GM23338 (cell line): ENCODE results near the gene ITGAV. TPM values are rescaled to one million over a fixed set of nuclear protein-coding genes. Genes with fewer than 3 reads are reported as not detected.

Experiments used
- ATAC-seq: fragments of 200-7000 bp; cut with Tn5 transposase; 3 replicates; pipeline ENCODE4 v1.9.1; 2020
- DNase-seq: peaks from one replicate; pipeline ENCODE4 v3.0.0-alpha.2; 2015; ENCODE audit warnings: low spot score
- H2AFZ ChIP-seq: fragments of 200-600 bp; sonication (generic); 2 replicates; pipeline ENCODE4 v1.8.0; 2016; ENCODE audit warnings: antibody characterized with exemption, mild to moderate bottlenecking, moderate library complexity
- H3F3A ChIP-seq: fragments of 200-600 bp; sonication (generic); replicated peaks from 2 replicates; pipeline ENCODE4 v1.8.0; 2017; ENCODE audit warnings: antibody characterized with exemption, mixed run types, low read depth
- H3K27ac ChIP-seq: fragments of 200-600 bp; sonication (generic); 2 replicates; pipeline ENCODE4 v1.6.1; 2016; ENCODE audit warnings: low read depth
- H3K27me3 ChIP-seq: fragments of 200-600 bp; sonication (generic); 2 replicates; pipeline ENCODE4 v1.8.0; 2016; ENCODE audit warnings: mild to moderate bottlenecking, mixed run types, moderate library complexity; ENCODE audit not compliant: insufficient read depth
- H3K36me3 ChIP-seq: fragments of 200-600 bp; sonication (generic); 2 replicates; pipeline ENCODE4 v1.8.0; 2016; ENCODE audit warnings: mild to moderate bottlenecking; ENCODE audit not compliant: insufficient read depth
- H3K4me1 ChIP-seq: fragments of 200-600 bp; sonication (generic); 2 replicates; pipeline ENCODE4 v1.8.0; 2016; ENCODE audit warnings: mild to moderate bottlenecking, moderate library complexity; ENCODE audit not compliant: insufficient read depth
- H3K4me2 ChIP-seq: fragments of 200-600 bp; sonication (generic); 2 replicates; pipeline ENCODE4 v1.7.1; 2017; ENCODE audit warnings: mixed run types
- H3K4me3 ChIP-seq: fragments of 200-600 bp; sonication (generic); 2 replicates; pipeline ENCODE4 v1.6.1; 2016; ENCODE audit warnings: mixed run types
- H3K79me2 ChIP-seq: fragments of 200-600 bp; sonication (generic); replicated peaks from 2 replicates; pipeline ENCODE4 v1.8.0; 2017; ENCODE audit warnings: mild to moderate bottlenecking; ENCODE audit not compliant: insufficient read depth
- H3K9me2 ChIP-seq: fragments of 200-600 bp; sonication (generic); 2 replicates; pipeline ENCODE4 v1.8.0; 2017; ENCODE audit not compliant: insufficient read depth
- H4K20me1 ChIP-seq: fragments of 200-600 bp; sonication (generic); replicated peaks from 2 replicates; pipeline ENCODE4 v1.8.0; 2017; ENCODE audit warnings: mild to moderate bottlenecking; ENCODE audit not compliant: insufficient read depth
- H3K27ac Mint-ChIP-seq: 2 replicates; pipeline ENCODE4 v1.8.0; 2020; ENCODE audit warnings: inconsistent platforms, mild to moderate bottlenecking, moderate library complexity, mixed read lengths
- H3K27me3 Mint-ChIP-seq: 3 replicates; pipeline ENCODE4 v1.8.0; 2022; ENCODE audit warnings: low read depth, mild to moderate bottlenecking, moderate library complexity, mixed read lengths, inconsistent platforms; ENCODE audit not compliant: insufficient read depth, poor library complexity
- H3K36me3 Mint-ChIP-seq: 3 replicates; pipeline ENCODE4 v1.8.0; 2021; ENCODE audit warnings: low read depth, mild to moderate bottlenecking, inconsistent platforms, moderate library complexity, mixed read lengths
- H3K4me1 Mint-ChIP-seq: 3 replicates; pipeline ENCODE4 v1.8.0; 2020; ENCODE audit warnings: mild to moderate bottlenecking, inconsistent platforms, mixed read lengths
- H3K4me3 Mint-ChIP-seq: 3 replicates; pipeline ENCODE4 v1.8.0; 2021; ENCODE audit warnings: moderate library complexity, mild to moderate bottlenecking, inconsistent platforms, mixed read lengths
- H3K9me3 Mint-ChIP-seq: 3 replicates; pipeline ENCODE4 v1.8.0; 2020; ENCODE audit warnings: moderate library complexity, mild to moderate bottlenecking, inconsistent platforms, mixed read lengths
- CREB1 ChIP-seq: fragments of 250-450 bp; sonication (Bioruptor Pico); IDR thresholded peaks from 2 replicates; pipeline ENCODE4 v1.5.0; 2020; ENCODE audit warnings: low read depth, mild to moderate bottlenecking, moderate library complexity
- EZH2 ChIP-seq: fragments of 200-600 bp; sonication (generic); IDR thresholded peaks from one replicate; pipeline ENCODE4 v1.8.0; 2017; ENCODE audit warnings: antibody characterized with exemption, mild to moderate bottlenecking, low read depth; ENCODE audit not compliant: unreplicated experiment
- EZH2phosphoT487 ChIP-seq: fragments of 200-600 bp; sonication (generic); IDR thresholded peaks from one replicate; pipeline ENCODE4 v1.8.1; 2018; ENCODE audit warnings: antibody characterized with exemption; ENCODE audit not compliant: unreplicated experiment
- JUNB ChIP-seq: IDR thresholded peaks from one replicate; pipeline ENCODE4 v1.6.1; 2016; ENCODE audit warnings: antibody characterized with exemption; ENCODE audit not compliant: unreplicated experiment
- NANOG ChIP-seq: IDR thresholded peaks from 2 replicates; pipeline ENCODE4 v1.6.1; 2016; ENCODE audit warnings: antibody characterized with exemption, borderline replicate concordance
- POLR2AphosphoS5 ChIP-seq: IDR thresholded peaks from 2 replicates; pipeline ENCODE4 v1.6.1; 2016; ENCODE audit warnings: antibody characterized with exemption, low read depth
- STAT1 ChIP-seq: IDR thresholded peaks from one replicate; pipeline ENCODE4 v1.6.1; 2016; ENCODE audit warnings: antibody characterized with exemption; ENCODE audit not compliant: unreplicated experiment
- ZNF114 ChIP-seq: fragments of 250-450 bp; sonication (Bioruptor Pico); IDR thresholded peaks from 2 replicates; pipeline ENCODE4 v1.5.0; 2020; ENCODE audit warnings: mild to moderate bottlenecking, moderate library complexity
- ZNF331 ChIP-seq: fragments of 250-450 bp; sonication (Bioruptor Pico); IDR thresholded peaks from 2 replicates; pipeline ENCODE4 v1.5.0; 2020; ENCODE audit warnings: low read depth, mild to moderate bottlenecking, moderate library complexity
- polyA plus RNA-seq: library from polyadenylated mRNA; unstranded; fragments of >200 nt; fragmentation: Nextera tagmentation; extraction: Ambion mirVana; gene quantifications from 2 replicates; pipeline ENCODE4 v1.2.1, GENCODE V29; 2016
- total RNA-seq: library from RNA; depleted of rRNA; stranded (reverse); fragments of >200 nt; shearing (Covaris generic); gene quantifications from 2 replicates; pipeline ENCODE4 v1.2.3, GENCODE V29; 2014
- TF ChIP-seq, protein P1 (sequence below), 2 experiments: fragments of 200-600 bp in 1 of 2; sonication (generic) in 1 of 2; conservative IDR thresholded peaks; 2 replicates each; pipeline versions ENCODE4 v1.5.1 to v1.6.1; 2016 to 2017; ENCODE audit warnings: antibody characterized with exemption in 2 of 2, low read depth in 2 of 2, mild to moderate bottlenecking in 2 of 2, moderate library complexity in 1 of 2
- TF ChIP-seq, protein P2 (sequence below): fragments of 250-450 bp; sonication (Bioruptor Pico); IDR thresholded peaks from 2 replicates; pipeline ENCODE4 v1.5.0; 2020; ENCODE audit warnings: mild to moderate bottlenecking, moderate library complexity
- TF ChIP-seq, protein P3 (sequence below): IDR thresholded peaks from 2 replicates; pipeline ENCODE4 v1.6.1; 2016; ENCODE audit warnings: antibody characterized with exemption
- TF ChIP-seq, protein P4 (sequence below): IDR thresholded peaks from one replicate; pipeline ENCODE4 v1.6.1; 2018; ENCODE audit warnings: antibody characterized with exemption; ENCODE audit not compliant: unreplicated experiment

ITGAV gene
- total and polyA plus RNA-seq, 2 experiments from 2014 or later = 9.1 to 56.5 TPM

DNA sequence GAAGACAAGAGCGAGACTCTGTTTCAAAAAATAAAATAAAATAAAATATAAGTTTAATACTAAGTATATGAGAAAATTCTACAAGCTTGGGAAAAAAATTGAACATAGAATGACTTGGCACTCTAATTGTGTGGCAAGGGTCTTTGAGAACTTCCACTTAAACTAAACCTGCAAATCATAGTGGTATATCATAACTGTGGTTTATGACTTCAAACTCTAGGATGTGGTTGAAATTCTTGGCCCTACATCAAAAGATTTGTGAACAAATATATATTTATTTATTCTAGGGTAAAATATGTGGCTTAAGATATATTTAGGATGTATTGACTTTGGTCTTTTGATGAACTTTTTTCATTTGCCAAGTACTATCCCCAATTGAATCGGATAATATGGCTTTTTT lies 100.9 kb downstream of the ITGAV start:
- peaks cover 18% of the 10 kb centered on the region for H3K4me1 ChIP-seq

More for the DNA sequence above, 100.9 kb downstream of the ITGAV start:
- DNase-seq (no peak), ATAC-seq (no peak)
- no peak overlapping the region for H3K27ac Mint-ChIP-seq
- peaks cover 9% of the 10 kb centered on the region; the same call in 2 of the 3 replicates for H3K36me3 Mint-ChIP-seq
- H3K9me3 Mint-ChIP-seq = peaks cover 15% of the 10 kb centered on the region; the same call in 2 of the 3 replicates
- TF ChIP-seq, protein P1, sequence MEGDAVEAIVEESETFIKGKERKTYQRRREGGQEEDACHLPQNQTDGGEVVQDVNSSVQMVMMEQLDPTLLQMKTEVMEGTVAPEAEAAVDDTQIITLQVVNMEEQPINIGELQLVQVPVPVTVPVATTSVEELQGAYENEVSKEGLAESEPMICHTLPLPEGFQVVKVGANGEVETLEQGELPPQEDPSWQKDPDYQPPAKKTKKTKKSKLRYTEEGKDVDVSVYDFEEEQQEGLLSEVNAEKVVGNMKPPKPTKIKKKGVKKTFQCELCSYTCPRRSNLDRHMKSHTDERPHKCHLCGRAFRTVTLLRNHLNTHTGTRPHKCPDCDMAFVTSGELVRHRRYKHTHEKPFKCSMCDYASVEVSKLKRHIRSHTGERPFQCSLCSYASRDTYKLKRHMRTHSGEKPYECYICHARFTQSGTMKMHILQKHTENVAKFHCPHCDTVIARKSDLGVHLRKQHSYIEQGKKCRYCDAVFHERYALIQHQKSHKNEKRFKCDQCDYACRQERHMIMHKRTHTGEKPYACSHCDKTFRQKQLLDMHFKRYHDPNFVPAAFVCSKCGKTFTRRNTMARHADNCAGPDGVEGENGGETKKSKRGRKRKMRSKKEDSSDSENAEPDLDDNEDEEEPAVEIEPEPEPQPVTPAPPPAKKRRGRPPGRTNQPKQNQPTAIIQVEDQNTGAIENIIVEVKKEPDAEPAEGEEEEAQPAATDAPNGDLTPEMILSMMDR (conservative IDR thresholded peaks at IDR 0.05; ENCODE audit: low read depth in 2 of 2) = no peak
- TF ChIP-seq, protein P2, sequence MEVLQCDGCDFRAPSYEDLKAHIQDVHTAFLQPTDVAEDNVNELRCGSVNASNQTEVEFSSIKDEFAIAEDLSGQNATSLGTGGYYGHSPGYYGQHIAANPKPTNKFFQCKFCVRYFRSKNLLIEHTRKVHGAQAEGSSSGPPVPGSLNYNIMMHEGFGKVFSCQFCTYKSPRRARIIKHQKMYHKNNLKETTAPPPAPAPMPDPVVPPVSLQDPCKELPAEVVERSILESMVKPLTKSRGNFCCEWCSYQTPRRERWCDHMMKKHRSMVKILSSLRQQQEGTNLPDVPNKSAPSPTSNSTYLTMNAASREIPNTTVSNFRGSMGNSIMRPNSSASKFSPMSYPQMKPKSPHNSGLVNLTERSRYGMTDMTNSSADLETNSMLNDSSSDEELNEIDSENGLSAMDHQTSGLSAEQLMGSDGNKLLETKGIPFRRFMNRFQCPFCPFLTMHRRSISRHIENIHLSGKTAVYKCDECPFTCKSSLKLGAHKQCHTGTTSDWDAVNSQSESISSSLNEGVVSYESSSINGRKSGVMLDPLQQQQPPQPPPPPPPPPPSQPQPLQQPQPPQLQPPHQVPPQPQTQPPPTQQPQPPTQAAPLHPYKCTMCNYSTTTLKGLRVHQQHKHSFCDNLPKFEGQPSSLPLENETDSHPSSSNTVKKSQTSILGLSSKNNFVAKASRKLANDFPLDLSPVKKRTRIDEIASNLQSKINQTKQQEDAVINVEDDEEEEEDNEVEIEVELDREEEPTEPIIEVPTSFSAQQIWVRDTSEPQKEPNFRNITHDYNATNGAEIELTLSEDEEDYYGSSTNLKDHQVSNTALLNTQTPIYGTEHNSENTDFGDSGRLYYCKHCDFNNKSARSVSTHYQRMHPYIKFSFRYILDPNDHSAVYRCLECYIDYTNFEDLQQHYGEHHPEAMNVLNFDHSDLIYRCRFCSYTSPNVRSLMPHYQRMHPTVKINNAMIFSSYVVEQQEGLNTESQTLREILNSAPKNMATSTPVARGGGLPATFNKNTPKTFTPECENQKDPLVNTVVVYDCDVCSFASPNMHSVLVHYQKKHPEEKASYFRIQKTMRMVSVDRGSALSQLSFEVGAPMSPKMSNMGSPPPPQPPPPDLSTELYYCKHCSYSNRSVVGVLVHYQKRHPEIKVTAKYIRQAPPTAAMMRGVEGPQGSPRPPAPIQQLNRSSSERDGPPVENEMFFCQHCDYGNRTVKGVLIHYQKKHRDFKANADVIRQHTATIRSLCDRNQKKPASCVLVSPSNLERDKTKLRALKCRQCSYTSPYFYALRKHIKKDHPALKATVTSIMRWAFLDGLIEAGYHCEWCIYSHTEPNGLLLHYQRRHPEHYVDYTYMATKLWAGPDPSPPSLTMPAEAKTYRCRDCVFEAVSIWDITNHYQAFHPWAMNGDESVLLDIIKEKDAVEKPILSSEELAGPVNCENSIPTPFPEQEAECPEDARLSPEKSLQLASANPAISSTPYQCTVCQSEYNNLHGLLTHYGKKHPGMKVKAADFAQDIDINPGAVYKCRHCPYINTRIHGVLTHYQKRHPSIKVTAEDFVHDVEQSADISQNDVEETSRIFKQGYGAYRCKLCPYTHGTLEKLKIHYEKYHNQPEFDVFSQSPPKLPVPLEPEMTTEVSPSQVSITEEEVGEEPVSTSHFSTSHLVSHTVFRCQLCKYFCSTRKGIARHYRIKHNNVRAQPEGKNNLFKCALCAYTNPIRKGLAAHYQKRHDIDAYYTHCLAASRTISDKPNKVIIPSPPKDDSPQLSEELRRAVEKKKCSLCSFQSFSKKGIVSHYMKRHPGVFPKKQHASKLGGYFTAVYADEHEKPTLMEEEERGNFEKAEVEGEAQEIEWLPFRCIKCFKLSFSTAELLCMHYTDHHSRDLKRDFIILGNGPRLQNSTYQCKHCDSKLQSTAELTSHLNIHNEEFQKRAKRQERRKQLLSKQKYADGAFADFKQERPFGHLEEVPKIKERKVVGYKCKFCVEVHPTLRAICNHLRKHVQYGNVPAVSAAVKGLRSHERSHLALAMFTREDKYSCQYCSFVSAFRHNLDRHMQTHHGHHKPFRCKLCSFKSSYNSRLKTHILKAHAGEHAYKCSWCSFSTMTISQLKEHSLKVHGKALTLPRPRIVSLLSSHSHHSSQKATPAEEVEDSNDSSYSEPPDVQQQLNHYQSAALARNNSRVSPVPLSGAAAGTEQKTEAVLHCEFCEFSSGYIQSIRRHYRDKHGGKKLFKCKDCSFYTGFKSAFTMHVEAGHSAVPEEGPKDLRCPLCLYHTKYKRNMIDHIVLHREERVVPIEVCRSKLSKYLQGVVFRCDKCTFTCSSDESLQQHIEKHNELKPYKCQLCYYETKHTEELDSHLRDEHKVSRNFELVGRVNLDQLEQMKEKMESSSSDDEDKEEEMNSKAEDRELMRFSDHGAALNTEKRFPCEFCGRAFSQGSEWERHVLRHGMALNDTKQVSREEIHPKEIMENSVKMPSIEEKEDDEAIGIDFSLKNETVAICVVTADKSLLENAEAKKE (CRISPR knock-in tag) = no peak
- TF ChIP-seq EZH2phosphoT487 (no peak), STAT1 (no peak), CREB1 (CRISPR knock-in tag) (no peak), NANOG (no peak), JUNB (no peak), EZH2 (no peak), POLR2AphosphoS5 (no peak), ZNF114 (CRISPR knock-in tag) (no peak), ZNF331 (CRISPR knock-in tag) (no peak)
- TF ChIP-seq, protein P3, sequence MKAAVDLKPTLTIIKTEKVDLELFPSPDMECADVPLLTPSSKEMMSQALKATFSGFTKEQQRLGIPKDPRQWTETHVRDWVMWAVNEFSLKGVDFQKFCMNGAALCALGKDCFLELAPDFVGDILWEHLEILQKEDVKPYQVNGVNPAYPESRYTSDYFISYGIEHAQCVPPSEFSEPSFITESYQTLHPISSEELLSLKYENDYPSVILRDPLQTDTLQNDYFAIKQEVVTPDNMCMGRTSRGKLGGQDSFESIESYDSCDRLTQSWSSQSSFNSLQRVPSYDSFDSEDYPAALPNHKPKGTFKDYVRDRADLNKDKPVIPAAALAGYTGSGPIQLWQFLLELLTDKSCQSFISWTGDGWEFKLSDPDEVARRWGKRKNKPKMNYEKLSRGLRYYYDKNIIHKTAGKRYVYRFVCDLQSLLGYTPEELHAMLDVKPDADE = no peak
- TF ChIP-seq, protein P4, sequence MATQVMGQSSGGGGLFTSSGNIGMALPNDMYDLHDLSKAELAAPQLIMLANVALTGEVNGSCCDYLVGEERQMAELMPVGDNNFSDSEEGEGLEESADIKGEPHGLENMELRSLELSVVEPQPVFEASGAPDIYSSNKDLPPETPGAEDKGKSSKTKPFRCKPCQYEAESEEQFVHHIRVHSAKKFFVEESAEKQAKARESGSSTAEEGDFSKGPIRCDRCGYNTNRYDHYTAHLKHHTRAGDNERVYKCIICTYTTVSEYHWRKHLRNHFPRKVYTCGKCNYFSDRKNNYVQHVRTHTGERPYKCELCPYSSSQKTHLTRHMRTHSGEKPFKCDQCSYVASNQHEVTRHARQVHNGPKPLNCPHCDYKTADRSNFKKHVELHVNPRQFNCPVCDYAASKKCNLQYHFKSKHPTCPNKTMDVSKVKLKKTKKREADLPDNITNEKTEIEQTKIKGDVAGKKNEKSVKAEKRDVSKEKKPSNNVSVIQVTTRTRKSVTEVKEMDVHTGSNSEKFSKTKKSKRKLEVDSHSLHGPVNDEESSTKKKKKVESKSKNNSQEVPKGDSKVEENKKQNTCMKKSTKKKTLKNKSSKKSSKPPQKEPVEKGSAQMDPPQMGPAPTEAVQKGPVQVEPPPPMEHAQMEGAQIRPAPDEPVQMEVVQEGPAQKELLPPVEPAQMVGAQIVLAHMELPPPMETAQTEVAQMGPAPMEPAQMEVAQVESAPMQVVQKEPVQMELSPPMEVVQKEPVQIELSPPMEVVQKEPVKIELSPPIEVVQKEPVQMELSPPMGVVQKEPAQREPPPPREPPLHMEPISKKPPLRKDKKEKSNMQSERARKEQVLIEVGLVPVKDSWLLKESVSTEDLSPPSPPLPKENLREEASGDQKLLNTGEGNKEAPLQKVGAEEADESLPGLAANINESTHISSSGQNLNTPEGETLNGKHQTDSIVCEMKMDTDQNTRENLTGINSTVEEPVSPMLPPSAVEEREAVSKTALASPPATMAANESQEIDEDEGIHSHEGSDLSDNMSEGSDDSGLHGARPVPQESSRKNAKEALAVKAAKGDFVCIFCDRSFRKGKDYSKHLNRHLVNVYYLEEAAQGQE = no peak
- peaks cover 4% of the 10 kb centered on the region; the same call in 1 of the 2 replicates for H3K36me3 ChIP-seq
- H3K79me2 ChIP-seq = peaks cover 11% of the 10 kb centered on the region
- H3K4me3 ChIP-seq = no peak overlapping the region
- H3K9me2 ChIP-seq = peaks cover 7% of the 10 kb centered on the region; the same call in 1 of the 2 replicates
- no peak overlapping the region for H3K27ac ChIP-seq
- no peaks in the 10 kb centered on the region for H3F3A ChIP-seq
- H3K27me3 Mint-ChIP-seq = no peaks in the 10 kb centered on the region
- H3K27me3 ChIP-seq = no peaks in the 10 kb centered on the region
- no peak overlapping the region for H3K4me3 Mint-ChIP-seq
- no peaks in the 10 kb centered on the region for H4K20me1 ChIP-seq
- no peak overlapping the region for H3K4me2 ChIP-seq
- H2AFZ ChIP-seq = no peak overlapping the region
- H3K4me1 Mint-ChIP-seq = peaks cover 25% of the 10 kb centered on the region
